D721Med (cell line): ENCODE results near the gene FNTB.

ENCODE experiments used
- DNase-seq: peaks from one replicate; pipeline ENCODE4 v3.0.0; 2011; ENCODE audit warnings: low spot score; ENCODE audit not compliant: insufficient read length
- FAIRE-seq: peaks from 2 replicates; lab custom pipeline; 2011; peaks lifted over from hg19 to GRCh38; lab: Jason Lieb, UNC
- TF ChIP-seq, protein P1 (sequence below): IDR thresholded peaks from 2 replicates; pipeline ENCODE4 v1.5.1; 2012; ENCODE audit warnings: mild to moderate bottlenecking, control low read depth; ENCODE audit not compliant: insufficient read depth; ENCODE audit errors: missing control alignments

Gene FNTB, protein sequence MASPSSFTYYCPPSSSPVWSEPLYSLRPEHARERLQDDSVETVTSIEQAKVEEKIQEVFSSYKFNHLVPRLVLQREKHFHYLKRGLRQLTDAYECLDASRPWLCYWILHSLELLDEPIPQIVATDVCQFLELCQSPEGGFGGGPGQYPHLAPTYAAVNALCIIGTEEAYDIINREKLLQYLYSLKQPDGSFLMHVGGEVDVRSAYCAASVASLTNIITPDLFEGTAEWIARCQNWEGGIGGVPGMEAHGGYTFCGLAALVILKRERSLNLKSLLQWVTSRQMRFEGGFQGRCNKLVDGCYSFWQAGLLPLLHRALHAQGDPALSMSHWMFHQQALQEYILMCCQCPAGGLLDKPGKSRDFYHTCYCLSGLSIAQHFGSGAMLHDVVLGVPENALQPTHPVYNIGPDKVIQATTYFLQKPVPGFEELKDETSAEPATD

DNA sequence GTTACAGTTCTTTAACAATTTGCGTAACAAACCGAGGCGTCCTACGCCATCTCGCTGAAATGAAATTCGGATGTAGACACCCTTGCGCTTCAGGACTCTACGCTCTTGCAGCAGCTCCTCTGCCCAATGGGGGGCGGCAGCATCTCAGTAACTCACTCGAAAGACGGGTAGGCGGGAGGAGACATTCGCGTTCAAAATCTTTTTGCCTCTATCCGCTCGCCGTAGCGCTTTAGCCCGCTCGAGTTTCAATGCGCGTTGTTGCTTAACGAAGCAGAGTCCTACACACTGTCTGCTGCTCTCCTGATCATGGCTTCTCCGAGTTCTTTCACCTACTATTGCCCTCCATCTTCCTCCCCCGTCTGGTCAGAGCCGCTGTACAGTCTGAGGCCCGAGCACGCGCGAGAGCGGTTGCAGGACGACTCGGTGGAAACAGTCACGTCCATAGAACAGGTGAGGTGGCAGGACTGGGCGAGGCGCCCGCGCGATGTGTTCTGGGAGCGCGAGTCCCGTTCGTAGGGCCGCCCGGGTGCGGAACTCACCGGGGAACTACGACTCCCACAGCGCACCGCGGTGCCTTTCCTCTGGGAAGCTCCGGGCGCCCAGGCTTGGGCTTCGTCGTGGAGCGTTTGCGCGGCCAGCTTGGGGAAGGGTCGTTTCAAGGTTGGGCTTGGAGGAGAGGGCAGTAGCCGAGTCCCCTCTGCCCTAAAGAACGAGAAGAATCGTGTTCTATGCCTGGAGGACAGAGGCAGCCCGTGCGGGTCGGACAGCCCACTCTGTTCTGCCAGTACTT lies at the start of gene FNTB:
Gene FNTB (plus strand): TSS at position 248 of the 790 bp plus-strand sequence. CDS start 59 bp downstream, at position 307.
- TF ChIP-seq, protein P1, sequence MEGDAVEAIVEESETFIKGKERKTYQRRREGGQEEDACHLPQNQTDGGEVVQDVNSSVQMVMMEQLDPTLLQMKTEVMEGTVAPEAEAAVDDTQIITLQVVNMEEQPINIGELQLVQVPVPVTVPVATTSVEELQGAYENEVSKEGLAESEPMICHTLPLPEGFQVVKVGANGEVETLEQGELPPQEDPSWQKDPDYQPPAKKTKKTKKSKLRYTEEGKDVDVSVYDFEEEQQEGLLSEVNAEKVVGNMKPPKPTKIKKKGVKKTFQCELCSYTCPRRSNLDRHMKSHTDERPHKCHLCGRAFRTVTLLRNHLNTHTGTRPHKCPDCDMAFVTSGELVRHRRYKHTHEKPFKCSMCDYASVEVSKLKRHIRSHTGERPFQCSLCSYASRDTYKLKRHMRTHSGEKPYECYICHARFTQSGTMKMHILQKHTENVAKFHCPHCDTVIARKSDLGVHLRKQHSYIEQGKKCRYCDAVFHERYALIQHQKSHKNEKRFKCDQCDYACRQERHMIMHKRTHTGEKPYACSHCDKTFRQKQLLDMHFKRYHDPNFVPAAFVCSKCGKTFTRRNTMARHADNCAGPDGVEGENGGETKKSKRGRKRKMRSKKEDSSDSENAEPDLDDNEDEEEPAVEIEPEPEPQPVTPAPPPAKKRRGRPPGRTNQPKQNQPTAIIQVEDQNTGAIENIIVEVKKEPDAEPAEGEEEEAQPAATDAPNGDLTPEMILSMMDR = peak; percentile 96
- no peak for FAIRE-seq

DNA sequence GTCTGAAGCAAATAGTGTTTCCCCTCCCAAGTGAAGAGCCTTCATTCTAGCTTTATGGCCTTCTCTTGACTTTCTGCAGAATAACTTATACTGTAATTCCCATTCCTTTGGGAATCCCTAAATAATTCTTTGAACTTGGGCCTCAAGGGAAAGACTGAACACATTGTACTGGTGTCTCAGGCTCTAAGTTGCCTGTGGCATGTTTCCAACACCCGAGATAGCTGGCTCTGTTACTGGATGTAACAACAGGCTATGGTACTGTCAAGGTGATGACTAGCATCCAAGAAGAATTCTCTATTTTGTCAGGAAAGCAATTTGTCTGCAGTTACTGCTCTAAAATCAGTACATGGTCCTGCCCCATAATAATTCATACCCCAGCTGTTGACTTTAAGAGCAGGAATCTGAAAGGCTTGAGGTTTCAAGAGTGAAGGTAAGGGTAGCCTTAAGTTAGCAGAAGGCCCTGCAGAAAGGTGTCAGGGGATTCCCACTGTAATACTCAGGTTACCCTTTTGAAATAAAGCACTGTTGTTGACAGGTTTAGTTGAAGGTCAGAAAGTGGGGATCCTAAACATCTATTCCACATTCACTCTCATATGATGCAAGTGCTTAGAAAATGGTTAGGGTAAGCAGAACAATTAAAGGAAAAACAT lies 49.4 kb upstream of the FNTB start:
- DNase-seq = no peak
- no peak for FAIRE-seq
- TF ChIP-seq, protein P1 = no peak

More for the DNA sequence above, at the start of gene FNTB:
- DNase-seq = peak; percentile 88

DNA sequence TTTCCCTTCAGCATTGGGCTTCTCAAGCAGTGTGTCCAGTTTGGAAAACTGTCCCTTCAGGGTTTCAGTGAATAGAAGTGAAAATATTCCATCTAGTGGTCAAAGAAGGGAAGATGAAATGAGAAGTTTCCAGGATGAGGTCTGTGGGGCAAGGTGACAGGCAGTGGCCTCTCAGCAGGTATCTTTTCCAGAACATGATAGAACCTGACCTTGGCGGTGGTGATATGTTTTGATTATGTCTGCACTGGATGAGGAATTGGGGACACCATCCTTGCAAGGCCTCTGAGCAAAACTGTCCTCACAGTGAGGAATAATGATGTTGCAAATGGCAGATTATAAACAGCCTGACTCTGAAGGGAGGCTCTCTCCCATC lies 48.9 kb upstream of the FNTB start:
- TF ChIP-seq, protein P1 = peak; percentile 31
- DNase-seq (no peak), FAIRE-seq (no peak)

DNA sequence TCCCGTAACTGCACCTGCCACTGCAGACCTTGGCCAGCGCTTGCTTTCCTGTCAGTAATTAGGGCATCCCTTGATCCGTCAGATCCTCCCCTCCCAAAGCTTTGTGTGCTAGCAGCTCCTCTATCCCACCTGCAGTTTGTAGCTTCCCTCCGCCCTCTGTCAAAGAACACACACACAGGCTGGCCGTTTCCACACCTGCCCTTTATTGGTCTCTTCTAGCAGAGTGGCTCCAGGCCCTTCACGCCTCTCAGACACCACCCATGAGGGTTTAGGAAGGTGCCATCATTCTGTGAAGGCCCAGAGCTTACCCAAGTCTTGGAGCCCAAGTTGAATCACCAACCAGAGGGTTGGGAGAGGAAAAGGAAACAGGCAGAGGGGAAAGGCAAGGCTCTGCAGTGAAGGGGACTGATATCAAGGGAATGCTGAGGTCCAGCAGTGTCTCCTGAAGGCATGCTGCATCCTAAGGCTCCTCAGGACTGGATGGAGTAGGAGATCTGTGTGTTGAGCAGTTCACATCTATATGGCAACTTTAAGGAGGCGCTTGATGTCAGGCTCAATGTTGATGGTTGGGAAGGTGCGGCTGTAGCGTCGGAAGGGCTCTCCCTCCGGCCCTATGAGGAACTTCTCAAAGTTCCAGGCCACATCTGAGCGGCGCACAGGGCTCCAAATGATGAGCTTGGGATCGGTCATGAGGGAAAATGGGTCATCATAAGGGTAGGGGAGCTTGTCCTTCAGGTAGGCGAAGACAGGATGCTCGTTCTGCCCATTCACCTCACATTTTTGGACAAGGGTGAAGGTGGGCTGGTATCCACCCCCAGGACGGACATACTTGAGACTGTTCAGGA lies 47.5 kb upstream of the FNTB start:
- FAIRE-seq (no peak), DNase-seq (no peak)
- TF ChIP-seq, protein P1 = no peak

DNA sequence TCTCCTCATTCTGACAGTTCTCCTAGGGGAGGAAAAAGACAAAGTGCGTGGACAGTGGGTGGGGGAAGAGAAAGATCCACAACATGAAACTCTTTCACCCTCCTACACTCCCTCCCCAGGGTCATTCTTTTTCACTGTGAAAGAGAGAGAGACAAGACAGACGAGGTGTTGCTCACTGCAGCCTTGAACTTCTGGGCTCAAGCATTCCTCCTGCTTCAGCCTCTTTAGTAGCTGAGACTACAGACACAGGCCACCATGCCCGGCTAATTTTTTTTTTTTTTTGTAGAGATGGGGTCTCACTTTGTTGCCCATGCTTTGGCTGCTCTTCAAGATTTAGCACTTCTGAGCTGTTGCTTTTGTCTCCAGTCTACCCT lies 46.9 kb upstream of the FNTB start:
- FAIRE-seq (no peak), DNase-seq (no peak)
- TF ChIP-seq, protein P1 = no peak

DNA sequence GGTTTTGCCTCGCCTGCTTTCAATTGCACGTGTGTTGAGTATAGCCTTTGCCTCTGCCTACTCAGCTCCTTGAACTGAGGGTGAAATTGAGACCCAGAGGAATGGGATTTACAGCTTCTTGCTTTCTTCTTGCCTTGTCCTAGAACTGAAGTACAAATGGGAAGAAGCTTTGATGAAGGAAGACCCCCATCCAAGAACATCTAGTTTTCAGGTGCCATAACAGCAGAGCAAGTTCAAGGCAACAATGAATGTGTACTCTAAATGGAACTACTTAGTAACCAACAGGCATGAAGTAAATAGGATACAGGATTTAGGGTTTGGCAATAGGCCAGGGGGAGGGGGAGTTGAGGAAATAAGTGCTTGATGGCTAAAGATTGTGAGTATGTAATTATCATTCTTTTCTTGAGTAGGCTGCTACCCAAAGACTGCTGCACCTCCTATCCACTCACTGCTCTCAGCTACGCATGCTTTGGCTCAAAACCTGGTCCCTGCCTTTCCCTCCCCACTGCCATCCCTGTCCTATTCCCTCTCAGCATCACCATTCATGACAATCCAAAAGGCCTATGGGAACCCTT lies 46.3 kb upstream of the FNTB start:
- TF ChIP-seq, protein P1 = no peak
- FAIRE-seq = no peak

More for the DNA sequence above, 46.3 kb upstream of the FNTB start:
- no peak for DNase-seq
